Stimulated activated CD8-positive, alpha-beta memory T cell treated with anti-CD3 and anti-CD28 coated beads, Interleukin-15, amount 100 ng/mL, for 1 hour (primary cell): Measurements from ENCODE around the gene PCK2.

ENCODE experiments used
- DNase-seq: peaks from one replicate; pipeline ENCODE4 v3.0.0-alpha.2; 2020; ENCODE audit warnings: low read depth

The PCK2 gene

DNA sequence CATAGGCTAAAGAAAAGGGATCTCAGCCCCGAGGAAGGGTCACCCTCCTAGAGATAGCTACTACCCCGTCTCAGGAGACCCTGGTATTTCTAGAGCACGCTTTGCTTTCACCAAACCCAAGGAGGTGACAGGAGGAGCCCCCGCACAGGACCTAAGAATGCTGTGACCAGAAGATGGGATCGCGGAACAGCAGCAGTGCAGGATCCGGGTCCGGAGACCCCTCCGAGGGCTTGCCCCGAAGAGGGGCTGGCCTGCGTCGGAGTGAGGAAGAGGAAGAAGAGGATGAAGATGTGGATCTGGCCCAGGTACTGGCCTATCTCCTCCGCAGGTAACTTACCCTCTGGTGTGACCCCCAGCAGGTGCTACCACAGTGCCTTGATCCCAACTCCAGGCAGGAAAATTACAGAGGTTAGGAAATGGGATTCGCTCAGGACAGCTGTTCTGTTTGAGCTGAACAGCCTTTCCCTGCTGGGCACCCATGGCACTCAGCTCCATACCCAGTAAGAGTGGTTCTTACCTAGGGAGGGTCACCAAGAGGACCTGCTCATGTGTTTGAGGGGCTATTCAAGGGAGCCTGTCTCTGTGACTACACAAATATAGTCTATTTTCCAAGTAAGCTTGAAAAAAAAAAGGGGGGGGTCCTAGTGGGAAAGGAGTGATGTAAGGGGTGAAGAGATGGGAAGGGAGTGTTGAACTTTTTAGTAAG is 21.5 kb downstream of the PCK2 start:
- no peak for DNase-seq

DNA sequence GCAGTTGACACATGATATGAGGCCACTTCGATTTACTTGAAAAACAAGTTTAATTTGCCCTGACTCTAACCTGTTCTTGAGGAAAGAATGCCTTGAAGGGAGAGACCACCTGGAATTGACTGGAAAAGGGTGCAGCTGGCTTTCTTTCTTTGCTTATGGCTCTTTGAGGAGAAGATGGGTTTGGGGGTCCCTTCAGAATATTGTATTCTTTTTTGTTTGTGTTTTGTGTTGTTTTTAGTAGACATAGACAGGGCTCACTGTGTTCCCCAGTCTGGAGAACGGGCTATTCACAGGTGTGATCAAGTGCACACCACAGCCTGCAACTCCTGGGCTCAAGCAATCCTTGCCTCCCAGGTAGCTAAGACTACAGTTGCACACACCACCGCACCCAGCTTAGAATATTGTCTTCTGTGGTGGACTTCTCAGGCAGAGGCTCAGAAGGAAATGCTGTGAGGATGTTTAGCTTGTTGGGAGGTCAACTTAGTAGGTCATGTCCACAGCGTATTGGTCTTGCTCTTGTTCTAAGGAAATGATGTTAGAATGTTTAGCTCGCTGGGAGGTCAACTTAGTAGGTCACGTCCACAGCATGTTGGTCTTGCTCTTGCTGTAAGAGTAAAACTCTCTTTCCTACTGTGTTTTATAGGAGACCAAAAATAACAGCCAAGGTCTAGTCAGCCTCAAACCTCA is 22.2 kb downstream of the PCK2 start:
- no peak for DNase-seq

DNA sequence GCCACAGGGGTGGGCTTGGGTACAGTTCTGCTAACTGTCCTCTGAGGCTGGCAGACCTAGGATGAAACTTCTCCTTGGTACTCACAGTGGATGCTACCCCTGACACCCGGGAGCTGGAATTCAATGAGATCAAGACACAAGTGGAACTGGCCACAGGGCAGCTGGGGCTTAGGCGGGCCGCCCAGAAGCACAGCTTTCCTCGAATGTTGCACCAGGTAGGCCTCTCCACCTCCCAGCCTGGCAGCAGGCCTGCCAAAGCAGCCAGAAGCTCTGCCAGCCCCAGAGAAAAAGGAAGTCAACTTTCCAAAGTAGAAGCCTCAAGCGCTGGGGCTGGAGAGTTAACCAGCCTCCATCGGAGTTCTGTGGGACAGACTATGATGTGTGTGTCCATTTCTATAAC is 23.1 kb downstream of the PCK2 start:
- DNase-seq: no peak

DNA sequence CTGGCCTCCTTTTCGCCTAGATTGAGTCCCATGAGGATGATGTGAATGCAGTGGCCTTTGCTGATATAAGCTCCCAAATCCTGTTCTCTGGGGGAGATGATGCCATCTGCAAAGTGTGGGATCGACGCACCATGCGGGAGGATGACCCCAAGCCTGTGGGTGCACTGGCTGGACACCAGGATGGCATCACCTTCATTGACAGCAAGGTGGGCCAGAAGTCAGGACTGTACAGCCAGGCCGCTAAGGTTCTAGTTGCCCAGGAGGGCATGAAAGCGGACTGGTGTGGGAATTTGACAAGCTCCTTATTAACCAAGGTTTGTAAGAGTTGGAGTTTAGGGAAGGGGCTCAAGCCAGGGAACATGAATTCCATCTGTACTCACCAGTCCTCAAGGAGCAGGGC is 25.6 kb downstream of the PCK2 start:
- DNase-seq: no peak

DNA sequence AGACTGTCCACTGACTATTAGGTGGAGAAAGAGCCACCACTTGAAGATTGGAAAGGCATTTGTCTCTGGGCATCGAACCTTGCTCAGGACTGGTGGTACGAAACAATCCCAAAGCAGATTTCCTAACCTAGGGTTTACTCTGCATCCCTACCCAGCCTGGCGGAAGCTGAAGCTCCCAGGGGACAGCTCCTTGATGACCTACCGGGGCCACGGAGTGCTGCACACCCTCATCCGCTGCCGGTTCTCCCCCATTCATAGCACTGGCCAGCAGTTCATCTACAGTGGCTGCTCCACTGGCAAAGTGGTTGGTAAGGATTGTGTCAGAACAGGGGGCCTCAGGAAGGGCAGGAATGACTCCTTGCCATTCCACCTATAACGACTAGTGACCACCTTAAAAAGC is 27.1 kb downstream of the PCK2 start:
- no peak for DNase-seq

DNA sequence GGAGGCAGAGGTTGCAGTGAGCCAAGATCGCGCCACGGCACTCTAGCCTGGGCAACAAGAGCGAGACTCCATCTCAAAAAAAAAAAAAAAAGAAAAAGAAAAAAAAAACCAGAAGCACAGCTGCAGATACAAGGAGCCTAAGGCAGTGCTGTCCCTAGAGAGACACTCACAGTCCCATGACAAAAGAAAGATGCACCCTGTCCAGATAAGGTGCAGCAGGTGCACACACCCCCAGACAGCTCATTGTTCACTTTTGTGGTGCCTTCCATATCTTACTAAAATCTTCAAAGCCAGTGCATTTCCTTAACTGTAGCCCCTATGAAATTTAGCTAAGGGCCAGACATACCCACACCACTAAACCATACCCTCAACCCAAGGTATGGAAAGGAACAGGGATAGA is 28.3 kb downstream of the PCK2 start:
- no peak for DNase-seq

DNA sequence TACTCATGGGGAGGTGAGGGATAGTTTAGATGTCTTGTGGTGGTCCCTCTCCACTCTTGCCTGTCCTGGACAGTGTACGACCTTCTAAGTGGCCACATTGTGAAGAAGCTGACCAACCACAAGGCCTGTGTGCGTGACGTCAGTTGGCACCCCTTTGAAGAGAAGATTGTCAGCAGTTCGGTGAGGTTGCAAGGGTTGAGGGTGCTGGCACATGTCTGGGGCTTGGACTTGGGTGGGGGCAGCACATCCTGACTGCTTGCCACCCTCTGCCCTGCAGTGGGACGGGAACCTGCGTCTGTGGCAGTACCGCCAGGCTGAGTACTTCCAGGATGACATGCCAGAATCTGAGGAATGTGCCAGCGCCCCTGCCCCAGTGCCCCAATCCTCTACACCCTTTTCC is 28.8 kb downstream of the PCK2 start:
- no peak for DNase-seq

DNA sequence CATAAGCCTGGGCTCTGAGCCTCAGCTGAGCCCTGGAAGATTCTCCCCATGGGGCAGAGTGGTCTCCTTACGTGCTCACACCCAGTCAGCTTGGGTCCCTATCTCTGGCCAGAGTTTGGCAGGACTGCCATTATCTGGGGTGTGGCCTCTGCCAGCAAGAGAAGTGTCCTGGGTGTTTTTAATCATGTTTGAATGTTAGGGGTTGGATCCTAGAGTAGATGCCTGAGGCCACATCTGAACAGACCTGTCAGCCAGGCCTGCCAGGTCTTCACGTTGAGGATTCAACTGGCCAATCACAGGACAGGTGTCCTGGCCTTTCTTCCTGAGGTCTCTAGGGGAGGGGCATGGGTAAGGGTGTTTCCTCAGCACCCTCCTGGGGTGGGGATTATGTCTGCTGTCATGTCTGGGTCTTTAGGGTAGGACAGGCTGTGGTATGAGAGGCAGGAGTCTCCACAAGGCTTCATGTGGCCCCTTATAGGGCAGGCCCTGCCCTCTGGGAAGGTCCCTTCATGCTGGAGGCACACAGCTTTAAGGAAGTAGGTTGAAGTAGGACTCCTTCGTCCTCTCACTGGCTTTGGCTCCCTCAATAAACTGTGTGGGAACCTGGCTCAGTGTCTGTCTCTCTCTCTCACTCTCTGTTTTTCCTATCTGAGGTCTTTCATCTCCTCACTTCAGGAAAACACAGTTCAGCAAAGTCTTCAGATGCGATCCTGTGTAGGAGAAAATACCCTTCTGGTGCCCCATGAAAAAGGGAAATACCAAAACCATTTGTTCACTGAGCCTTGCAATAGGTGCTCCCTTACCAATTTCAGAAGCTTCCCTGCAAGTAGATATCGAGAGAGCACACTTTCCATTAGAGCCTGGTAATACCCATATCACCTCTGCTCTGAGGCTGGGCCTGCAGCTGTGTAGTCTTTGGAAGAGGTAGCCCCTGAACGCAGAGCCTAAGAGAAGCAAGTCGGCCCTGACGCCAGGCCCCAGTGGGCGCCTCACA is 29.6 kb downstream of the PCK2 start:
- DNase-seq: no peak

DNA sequence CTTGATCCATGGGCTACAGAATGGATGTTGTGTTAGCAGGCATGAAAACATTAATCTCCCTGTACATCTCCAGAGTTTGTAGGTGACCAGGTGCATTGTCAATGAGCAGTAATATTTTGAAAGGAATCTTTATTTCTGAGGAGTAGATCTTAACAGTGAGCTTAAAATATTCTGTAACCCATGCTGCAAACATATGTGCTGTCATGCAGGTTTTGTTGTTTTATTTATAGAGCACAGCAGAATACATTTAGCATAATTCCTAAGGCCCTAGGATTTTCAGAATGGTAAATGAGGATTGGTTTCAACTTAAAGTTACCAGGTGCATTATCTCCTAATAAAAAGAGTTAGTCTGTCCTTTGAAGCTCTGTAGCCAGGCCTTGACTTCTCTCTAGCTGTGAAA is 32.8 kb downstream of the PCK2 start:
- DNase-seq: no peak

DNA sequence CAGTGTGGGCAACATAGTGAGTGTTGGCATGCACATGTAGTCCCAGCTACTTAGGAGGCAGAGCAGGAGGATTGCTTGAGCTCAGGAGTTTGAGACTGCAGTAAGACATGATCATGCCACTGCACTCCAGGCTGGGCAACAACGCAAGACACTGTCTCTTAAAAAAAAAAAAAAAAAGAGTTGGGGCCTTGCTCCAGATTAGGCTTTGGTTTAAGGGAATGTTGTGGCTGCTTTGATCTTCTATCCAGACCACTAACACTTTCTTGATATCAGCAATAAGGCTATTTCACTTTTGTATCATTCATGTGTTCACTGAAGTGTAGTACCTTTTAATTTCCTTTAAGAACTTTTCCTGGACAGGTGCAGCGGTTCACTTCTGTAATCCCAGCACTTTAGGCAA is 33.6 kb downstream of the PCK2 start:
- DNase-seq: no peak

DNA sequence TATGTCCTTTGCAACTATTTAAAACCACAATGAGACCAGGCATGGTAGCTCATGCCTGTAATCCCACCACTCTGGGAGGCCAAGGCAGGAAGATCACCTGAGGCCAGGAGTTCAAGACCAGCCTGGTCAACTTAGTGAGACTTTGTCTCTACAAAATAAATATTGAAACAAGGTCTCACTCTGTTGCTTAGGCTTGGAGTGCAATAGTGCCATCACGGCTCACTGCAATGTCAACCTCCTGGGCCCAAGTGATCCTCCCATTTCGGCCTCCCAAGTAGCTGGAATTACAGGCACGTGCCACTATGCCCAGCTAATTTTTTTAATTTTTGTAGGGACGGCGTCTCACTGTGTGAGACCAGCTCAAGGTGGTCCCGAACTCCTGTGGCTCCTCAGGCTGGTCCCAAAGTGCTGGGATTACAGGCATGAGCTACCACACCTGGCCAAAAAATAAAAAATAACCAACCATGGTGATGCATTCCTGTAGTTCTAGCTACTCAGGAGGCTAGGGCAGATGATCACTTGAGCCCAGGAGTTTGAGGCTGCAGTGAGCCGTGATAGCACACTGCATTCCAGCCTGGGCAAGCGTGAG is 35.4 kb downstream of the PCK2 start:
- no peak for DNase-seq

DNA sequence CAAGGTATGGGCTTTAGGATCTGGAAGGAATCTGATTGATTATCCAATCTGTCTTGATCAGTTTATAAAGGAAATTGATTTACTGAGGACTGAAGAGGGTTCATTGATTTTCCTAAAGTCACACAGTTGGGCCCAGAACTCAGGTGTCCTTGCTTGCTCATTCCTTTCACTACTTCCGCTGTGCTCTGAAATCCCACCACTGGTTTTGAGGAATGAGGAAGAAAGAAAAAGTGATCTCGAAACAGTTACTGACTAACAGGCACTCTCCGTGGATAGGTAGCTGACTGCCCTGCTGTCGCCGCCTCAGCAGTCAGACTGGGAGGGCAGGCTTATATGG is 36.2 kb downstream of the PCK2 start, which contains the start of gene FITM1:
TSS of gene FITM1 (plus strand) at position 280 of the 337 bp plus-strand sequence. CDS start 905 bp downstream, outside the sequence.
- DNase-seq: no peak

DNA sequence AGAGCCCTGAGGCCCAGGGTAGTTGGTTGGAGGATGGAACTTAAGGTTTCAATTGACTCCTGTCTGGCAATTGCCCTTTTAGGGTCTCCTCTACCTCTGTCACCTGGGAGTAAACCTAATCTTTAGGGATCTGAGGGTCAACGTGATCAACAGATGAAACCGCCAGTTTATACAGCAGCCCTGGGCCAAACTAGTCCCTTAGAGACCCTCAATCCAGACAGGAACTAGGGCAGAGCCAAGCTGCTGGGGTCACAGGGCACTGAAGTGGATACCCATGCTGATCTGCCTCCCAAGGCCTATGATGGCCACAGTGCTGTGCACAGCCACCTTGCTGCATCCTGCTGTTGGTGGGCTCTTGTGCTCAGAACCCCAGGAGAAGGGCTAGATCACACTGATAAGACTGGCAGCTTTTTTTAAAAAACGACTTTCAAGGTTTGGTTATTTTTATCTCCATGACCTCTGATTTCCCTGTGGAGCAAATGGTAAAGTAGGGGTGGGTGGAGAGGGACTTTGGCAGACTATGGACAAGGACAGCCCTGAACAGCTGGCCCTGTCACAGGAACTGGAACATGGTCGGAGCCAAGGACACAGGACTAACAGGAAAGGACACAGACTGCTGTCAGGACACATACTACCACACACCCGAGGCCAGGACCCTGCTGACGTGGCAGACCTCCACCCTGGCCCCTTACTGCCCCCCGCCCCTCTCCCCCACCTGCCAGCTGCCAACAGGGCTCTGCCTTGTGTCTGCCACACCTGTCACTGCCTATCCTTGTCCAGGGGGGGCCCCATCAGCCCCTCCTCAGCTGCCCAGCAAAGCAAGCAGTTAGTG is 36.8 kb downstream of the PCK2 start:
- no peak for DNase-seq

DNA sequence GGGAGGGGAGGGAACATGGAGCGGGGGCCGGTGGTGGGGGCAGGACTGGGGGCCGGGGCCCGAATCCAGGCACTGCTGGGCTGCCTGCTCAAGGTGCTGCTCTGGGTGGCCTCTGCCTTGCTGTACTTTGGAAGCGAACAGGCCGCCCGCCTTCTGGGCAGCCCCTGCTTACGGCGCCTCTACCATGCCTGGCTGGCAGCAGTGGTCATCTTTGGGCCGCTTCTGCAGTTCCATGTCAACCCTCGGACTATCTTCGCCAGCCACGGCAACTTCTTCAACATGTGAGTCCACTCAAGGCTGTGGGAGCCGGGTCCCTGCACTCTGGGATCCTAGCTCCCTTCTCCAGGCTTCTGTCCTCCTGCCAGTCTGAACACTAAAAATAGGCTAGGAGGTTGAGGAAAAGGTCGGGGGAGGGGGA is 37.4 kb downstream of the PCK2 start:
- no peak for DNase-seq

DNA sequence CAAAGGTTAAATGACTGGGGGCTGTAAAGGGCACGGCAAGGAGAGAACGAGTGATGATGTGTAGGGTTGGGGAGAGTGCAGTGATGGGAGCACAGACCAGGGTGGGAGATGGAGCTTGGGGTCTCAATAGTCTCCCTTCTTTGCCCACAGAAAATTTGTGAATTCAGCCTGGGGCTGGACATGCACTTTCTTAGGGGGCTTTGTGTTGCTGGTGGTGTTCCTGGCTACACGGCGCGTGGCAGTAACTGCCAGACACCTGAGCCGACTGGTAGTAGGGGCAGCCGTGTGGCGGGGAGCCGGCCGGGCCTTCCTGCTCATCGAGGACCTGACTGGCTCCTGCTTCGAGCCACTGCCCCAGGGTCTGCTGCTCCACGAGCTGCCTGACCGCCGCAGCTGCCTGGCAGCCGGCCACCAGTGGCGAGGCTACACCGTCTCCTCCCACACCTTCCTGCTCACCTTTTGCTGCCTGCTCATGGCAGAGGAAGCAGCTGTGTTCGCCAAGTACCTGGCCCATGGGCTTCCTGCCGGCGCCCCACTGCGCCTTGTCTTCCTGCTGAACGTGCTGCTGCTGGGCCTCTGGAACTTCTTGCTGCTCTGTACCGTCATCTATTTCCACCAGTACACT is 38.1 kb downstream of the PCK2 start:
- DNase-seq: no peak

DNA sequence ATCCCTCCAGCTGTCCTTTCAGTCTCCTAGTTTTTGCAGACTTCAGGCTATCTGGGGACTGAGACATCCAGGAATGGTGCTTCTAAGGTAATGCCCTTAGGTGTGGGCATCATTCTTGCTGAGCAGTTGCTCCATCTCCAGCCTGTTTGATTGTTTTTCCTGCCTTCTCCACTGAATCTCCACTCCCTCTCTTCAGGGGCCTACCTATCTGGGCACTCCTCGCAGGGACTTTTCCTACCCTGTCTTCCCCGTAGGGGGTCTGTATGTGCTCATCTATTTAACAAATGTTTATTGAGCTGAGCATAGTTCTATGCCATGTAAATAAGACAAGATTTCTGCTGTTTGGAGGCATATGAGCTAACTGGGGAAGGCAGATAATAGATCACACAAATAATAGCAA is 38.9 kb downstream of the PCK2 start:
- no peak for DNase-seq

DNA sequence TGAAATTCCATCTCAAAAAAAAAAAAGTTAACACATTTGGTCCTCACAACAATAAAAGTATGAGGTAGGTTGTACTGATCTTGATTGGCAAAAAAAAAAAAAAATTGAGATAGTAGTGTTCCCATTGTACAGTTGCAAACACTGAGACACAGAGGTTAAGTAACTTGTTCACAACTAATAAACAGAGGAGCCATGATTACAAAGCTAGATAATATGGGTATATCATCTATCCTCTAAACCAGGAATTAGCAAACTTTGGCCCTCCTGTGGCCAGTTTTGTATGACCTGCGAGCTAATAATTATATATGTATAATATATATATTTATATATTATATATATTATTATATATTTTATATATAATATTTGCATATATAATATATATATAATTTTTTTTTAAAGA is 39.6 kb downstream of the PCK2 start:
- DNase-seq: no peak

DNA sequence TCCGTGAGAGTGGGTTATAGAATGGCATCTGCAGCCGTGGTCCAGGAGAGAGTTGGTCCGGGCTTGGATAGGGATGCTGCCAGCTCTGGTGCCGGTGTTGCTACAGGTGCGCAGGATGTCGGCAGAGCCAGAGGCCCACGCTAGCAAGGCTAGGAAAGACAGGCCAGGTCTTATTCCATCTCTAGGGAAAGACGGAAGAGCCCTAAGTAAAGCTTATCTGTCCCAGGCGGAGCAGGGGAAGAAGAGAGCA is 41.4 kb downstream of the PCK2 start:
- DNase-seq: no peak

DNA sequence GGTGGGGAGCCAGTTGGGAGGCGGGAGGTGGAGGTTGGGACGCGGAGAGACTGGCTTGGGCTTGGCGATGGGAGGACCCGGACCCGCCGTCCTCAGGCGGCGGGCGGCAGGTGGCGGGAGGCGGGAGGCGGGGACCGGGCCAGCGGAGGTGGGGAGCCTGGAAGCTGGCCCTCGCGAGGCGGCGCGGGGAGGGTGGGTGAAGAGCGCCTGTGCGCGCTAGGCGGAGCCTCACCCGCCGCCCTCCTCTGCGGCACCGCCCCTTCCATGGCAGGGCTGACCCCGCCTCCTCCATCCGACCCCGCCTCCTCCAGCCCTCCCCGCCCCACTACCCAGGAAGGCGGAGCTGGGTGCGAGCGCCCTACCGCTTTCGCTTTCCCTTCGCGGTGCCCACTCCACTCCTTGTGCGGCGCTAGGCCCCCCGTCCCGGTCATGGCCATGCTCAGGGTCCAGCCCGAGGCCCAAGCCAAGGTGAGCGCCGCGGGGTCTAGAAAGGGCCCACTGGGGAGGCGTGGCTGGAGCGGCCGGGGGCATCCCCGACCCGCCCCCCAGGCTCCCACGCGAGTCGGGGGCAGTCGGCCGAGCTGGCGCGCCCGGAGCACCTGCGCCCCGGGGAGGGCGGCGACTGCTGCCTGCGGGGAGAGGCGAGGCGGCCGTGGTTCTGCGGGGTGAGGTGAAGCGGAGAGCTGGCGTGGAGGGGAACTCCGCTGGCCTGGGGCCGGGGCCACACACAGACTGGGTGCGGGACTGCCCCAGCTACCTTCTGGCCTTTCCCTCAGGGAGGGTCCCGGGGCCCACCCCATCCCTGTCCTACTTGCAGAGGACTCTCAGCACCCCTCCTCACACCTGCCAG is 41.9 kb downstream of the PCK2 start, which contains the start of gene PSME1:
TSS of gene PSME1 (plus strand) at position 361 of the 850 bp plus-strand sequence. CDS start at position 430, 69 bp downstream.
- peak; percentile 91 for DNase-seq
